K562 (cell line): ENCODE results near the gene LRRC8C. TPM values are rescaled to one million over a fixed set of nuclear protein-coding genes. Genes with fewer than 3 reads are reported as not detected.

ENCODE experiments used
- ATAC-seq: fragments of 200-7000 bp; cut with Tn5 transposase; 3 replicates; pipeline ENCODE4 v1.9.1; 2020; ENCODE audit warnings: moderate library complexity
- BruUV-seq: library from RNA; stranded (reverse); fragments of 400-500 nt; replicated peaks from 2 replicates; lab custom pipeline; 2021; lab: Mats Ljungman, UMichigan
- CTCF ChIA-PET: fragments of 300-600 bp; formaldehyde crosslinking; extraction: SDS; loops from one replicate; lab custom pipeline; 2021; ENCODE audit warnings: low intra/inter-chr PET ratio; lab: Yijun Ruan, JAX
- POLR2A ChIA-PET: fragments of 300-600, 350-650 bp; sonication (Branson Sonifier 250); formaldehyde crosslinking; extraction: SDS; loops from one replicate; lab custom pipeline; 2021; ENCODE audit warnings: antibody characterized with exemption, inconsistent platforms; lab: Yijun Ruan, JAX
- DNase-seq, 4 experiments: peaks; one replicate each; pipeline versions ENCODE4 v3.0.0 to v3.0.0-alpha.2; 2011 to 2018; ENCODE audit warnings: low spot score in 3 of 4, mixed read lengths in 3 of 4; ENCODE audit errors: extremely low read depth in 1 of 4
- FAIRE-seq: peaks from 2 replicates; lab custom pipeline; 2011; peaks lifted over from hg19 to GRCh38; lab: Jason Lieb, UNC
- H2AFZ ChIP-seq: 2 replicates; pipeline ENCODE4 v1.6.0; 2011; ENCODE audit warnings: low read depth, low read length, control low read depth, inconsistent platforms
- H3K27ac ChIP-seq: fragments of 200-600 bp; 3 replicates; pipeline ENCODE4 v1.8.0; 2011; ENCODE audit warnings: low read depth, mild to moderate bottlenecking, control low read depth, inconsistent platforms, low read length, moderate library complexity, mixed read lengths; ENCODE audit errors: extremely low read depth
- H3K27me3 ChIP-seq, 2 experiments: fragments of 300-600 bp in 1 of 2; 2 replicates in 1 of 2; 3 replicates in 1 of 2; pipeline versions ENCODE4 v1.6.0 to v1.8.0; 2011; ENCODE audit warnings: inconsistent platforms in 2 of 2, low read length in 2 of 2, mild to moderate bottlenecking in 1 of 2, mixed read lengths in 1 of 2, moderate library complexity in 1 of 2; ENCODE audit not compliant: control insufficient read depth in 2 of 2, insufficient read depth in 2 of 2
- H3K36me3 ChIP-seq: fragments of 300-600 bp; 3 replicates; pipeline ENCODE4 v1.8.0; 2011; ENCODE audit warnings: mild to moderate bottlenecking, low read length, inconsistent platforms; ENCODE audit not compliant: control insufficient read depth, insufficient read depth
- H3K4me1 ChIP-seq, 2 experiments: fragments of 200-600 bp in 1 of 2; replicated peaks in 1 of 2; 2 replicates in 1 of 2; 3 replicates in 1 of 2; pipeline versions ENCODE4 v1.5.1 to v1.8.0; 2011; ENCODE audit warnings: inconsistent platforms in 2 of 2, low read length in 2 of 2, mild to moderate bottlenecking in 1 of 2, mixed read lengths in 1 of 2, moderate library complexity in 1 of 2; ENCODE audit not compliant: control insufficient read depth in 2 of 2, insufficient read depth in 2 of 2
- H3K4me2 ChIP-seq: 2 replicates; pipeline ENCODE4 v1.6.1; 2011; ENCODE audit warnings: low read length, control low read depth, inconsistent platforms, mixed read lengths; ENCODE audit not compliant: insufficient read depth
- H3K4me3 ChIP-seq: fragments of 200-600 bp; sonication (generic), shearing (Covaris generic); 2 replicates; pipeline ENCODE4 v1.5.1; 2016; ENCODE audit warnings: control low read depth, inconsistent platforms
- H3K79me2 ChIP-seq: fragments of 200-600 bp; 3 replicates; pipeline ENCODE4 v1.8.0; 2011; ENCODE audit warnings: low read length, inconsistent platforms; ENCODE audit not compliant: control insufficient read depth, insufficient read depth
- H3K9ac ChIP-seq, 2 experiments: 2 replicates each; pipeline versions ENCODE4 v1.6.0 to v1.6.1; 2011; ENCODE audit warnings: low read depth in 2 of 2, low read length in 2 of 2, control low read depth in 1 of 2, inconsistent platforms in 1 of 2, mild to moderate bottlenecking in 1 of 2, mixed read lengths in 1 of 2; ENCODE audit not compliant: insufficient read depth in 1 of 2
- H3K9me1 ChIP-seq: one replicate; pipeline ENCODE4 v1.6.0; 2011; ENCODE audit warnings: inconsistent platforms, mild to moderate bottlenecking, low read length, moderate library complexity; ENCODE audit not compliant: control insufficient read depth, insufficient read depth
- H3K9me3 ChIP-seq: replicated peaks from 2 replicates; pipeline ENCODE4 v1.5.1; 2011; ENCODE audit warnings: low read depth, low read length, inconsistent platforms; ENCODE audit not compliant: control insufficient read depth, insufficient read depth
- H4K20me1 ChIP-seq: replicated peaks from 2 replicates; pipeline ENCODE4 v1.6.1; 2011; ENCODE audit warnings: low read length, inconsistent platforms, mixed read lengths; ENCODE audit not compliant: control insufficient read depth, insufficient read depth
- COPS2 ChIP-seq: fragments of 450-650 bp; conservative IDR thresholded peaks from 2 replicates; pipeline ENCODE4 v1.6.1; 2016; ENCODE audit warnings: mild to moderate bottlenecking, moderate library complexity
- CTCF ChIP-seq, 3 experiments: IDR thresholded peaks in 2 of 3; conservative IDR thresholded peaks in 1 of 3; 2 replicates each; pipeline ENCODE4 v1.5.1; 2011 to 2012; ENCODE audit warnings: low read length in 3 of 3, mild to moderate bottlenecking in 3 of 3, control low read depth in 2 of 3, improper control_type of control experiment in 1 of 3, inconsistent platforms in 1 of 3, low read depth in 1 of 3, mixed read lengths in 1 of 3, moderate library complexity in 1 of 3; ENCODE audit not compliant: insufficient read depth in 2 of 3
- FUS ChIP-seq: fragments of 200-400 bp; formaldehyde crosslinking; optimal IDR thresholded peaks from 2 replicates; pipeline ENCODE3; 2017; ENCODE audit warnings: low read depth, low read length
- NR2C2 ChIP-seq, 2 experiments: fragments of 200-800 bp in 1 of 2; sonication (Bioruptor generic) in 1 of 2; sonication (generic) in 1 of 2; formaldehyde crosslinking in 1 of 2; IDR thresholded peaks; 2 replicates each; pipeline versions ENCODE4 v1.6.1 to v1.8.0; 2016 to 2022; ENCODE audit warnings: mild to moderate bottlenecking in 1 of 2, missing compliant biosample characterization in 1 of 2, missing genetic modification characterization in 1 of 2, missing genetic modification reagents in 1 of 2
- OTX1 ChIP-seq: fragments of 450-650 bp; formaldehyde crosslinking; IDR thresholded peaks from 2 replicates; pipeline ENCODE4 v1.4.0; 2022; ENCODE audit warnings: mild to moderate bottlenecking
- ZNF354B ChIP-seq: fragments of 250-450 bp; sonication (Bioruptor Pico); IDR thresholded peaks from 2 replicates; pipeline ENCODE4 v1.4.0; 2020
- WGBS: fragments of 100-300 bp; shearing (Covaris generic); methylation state at CpG from one replicate; pipeline ENCODE4 v1.1.6; 2016; ENCODE audit warnings: low coverage, mixed read lengths; ENCODE audit not compliant: insufficient coverage; ENCODE audit errors: missing lambda C conversion rate; 5-methylcytosine and 5-hydroxymethylcytosine counted together
- in situ Hi-C: fragments of 300-500 bp; cut with MboI; formaldehyde crosslinking; loops from 4 replicates; pipeline ENCODE4 v1.15.0; 2018; ENCODE audit warnings: inconsistent platforms, mixed read lengths
- intact Hi-C: fragments of 100-400 bp; cut with micrococcal nuclease; formaldehyde crosslinking; loops from 2 replicates; pipeline ENCODE4 v1.14.2; 2022
- polyA plus RNA-seq, 8 experiments: library from polyadenylated mRNA; depleted of rRNA in 4 of 8; stranded (reverse) in 5 of 8; unstranded in 3 of 8; fragments of >200 nt; fragmentation: Nextera tagmentation in 2 of 8; fragmentation: Illumina TruSeq in 1 of 8; extraction: Ambion mirVana in 2 of 8; extraction: Trizol in 1 of 8; gene quantifications; 2 replicates each; pipeline versions ENCODE4 v1.2.1 to v1.2.3, GENCODE V29; 2011 to 2014; ENCODE audit warnings: inconsistent platforms in 1 of 8, missing spikeins in 1 of 8
- total RNA-seq, 7 experiments: library from RNA; depleted of rRNA in 6 of 7; stranded (reverse); fragments of >200 nt in 6 of 7; fragmentation: Illumina TruSeq in 2 of 7; extraction: Trizol in 2 of 7; gene quantifications; 2 replicates each; pipeline versions ENCODE4 v1.2.1 to v1.2.3, GENCODE V29; 2011 to 2021; ENCODE audit warnings: low replicate concordance in 1 of 7
- TF ChIP-seq, protein P1 (sequence below): fragments of 250-450 bp; sonication (Bioruptor Pico); IDR thresholded peaks from 2 replicates; pipeline ENCODE4 v1.4.0; 2020; ENCODE audit warnings: mild to moderate bottlenecking
- TF ChIP-seq, protein P2 (sequence below): sonication (generic); formaldehyde crosslinking; IDR thresholded peaks from 2 replicates; pipeline ENCODE4 v1.9.0; 2022; ENCODE audit warnings: mild to moderate bottlenecking, missing genetic modification reagents

Gene LRRC8C
- total and polyA plus RNA-seq, 9 of the 15 experiments (the other 6 are each of a cell fraction or from before 2014, with no cell fraction given): 1.00 to 12.5 (median 4.5) TPM

- FAIRE-seq (no peak), DNase-seq (no peak), ATAC-seq (no peak)
- Histone ChIP-seq H3K79me2 (no peaks in the 10 kb centered on the region), H3K36me3 (no peaks in the 10 kb centered on the region), H3K9ac (no peak overlapping the region), H3K27ac (no peak overlapping the region), H3K4me1 (peaks cover 12 to 14% of the 10 kb centered on the region in 2 experiments), H3K4me2 (no peak overlapping the region), H3K9me3 (no peaks in the 10 kb centered on the region), H2AFZ (no peak overlapping the region), H3K27me3 (no peaks in the 10 kb centered on the region), H3K4me3 (no peak overlapping the region), H4K20me1 (no peaks in the 10 kb centered on the region; the same call in 1 of the 2 replicates), H3K9me1 (no peaks in the 10 kb centered on the region)
- WGBS: 77% methylated on average over 3 of the region's 3 CpGs
- TF ChIP-seq ZNF354B: no peak
- TF ChIP-seq COPS2: 0 out of 2 replicates have a peak, but pooled peaks have one; percentile 25
- no peak for TF ChIP-seq OTX1 (CRISPR knock-in tag)
- no peak for TF ChIP-seq FUS
- ChIA-PET CTCF (no interaction called here), POLR2A (no interaction called here)
- no TSS peak for BruUV-seq
- intact Hi-C loops: no loop called here
- in situ Hi-C loops: no loop called here
Measured at GRCh38 chr1:89606227-89606980, 26.5 kb upstream of the LRRC8C start.

DNA sequence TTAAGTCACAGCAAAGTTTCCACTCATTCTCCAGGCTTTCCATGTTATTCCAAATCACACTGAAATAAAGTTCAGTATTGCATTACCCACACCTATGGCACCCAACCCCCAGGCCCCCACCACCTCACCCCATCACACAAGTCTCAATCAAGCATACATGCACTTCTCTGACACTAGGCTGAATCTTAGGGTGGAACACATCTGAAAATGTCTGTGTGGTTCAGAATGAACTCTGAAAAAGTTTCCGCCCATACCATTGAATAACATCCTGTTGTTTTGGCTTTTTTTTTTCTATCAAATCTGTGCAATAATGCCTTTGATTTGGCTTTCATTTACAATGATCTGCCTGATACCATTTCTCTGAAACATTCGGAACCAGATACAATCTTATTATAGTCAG lies 25.8 kb upstream of the LRRC8C start:
- intact Hi-C loops (no loop called here), in situ Hi-C loops (no loop called here)
- DNase-seq (no peak), ATAC-seq (no peak), FAIRE-seq (no peak)
- no peaks in the 10 kb centered on the region for H3K27me3 ChIP-seq
- ChIA-PET POLR2A (no interaction called here), CTCF (no interaction called here)
- WGBS: 66% methylated on average over 2 of the region's 2 CpGs
- H3K79me2 ChIP-seq: no peaks in the 10 kb centered on the region
- H3K9ac ChIP-seq: no peak overlapping the region
- H3K4me1 ChIP-seq: peaks cover 12 to 14% of the 10 kb centered on the region in 2 experiments
- no peaks in the 10 kb centered on the region for H3K9me1 ChIP-seq
- no peak overlapping the region for H3K4me2 ChIP-seq
- H2AFZ ChIP-seq: no peak overlapping the region
- H4K20me1 ChIP-seq: no peaks in the 10 kb centered on the region; the same call in 1 of the 2 replicates
- no peak overlapping the region for H3K4me3 ChIP-seq
- BruUV-seq: no TSS peak
- no peaks in the 10 kb centered on the region for H3K9me3 ChIP-seq
- no peaks in the 10 kb centered on the region for H3K36me3 ChIP-seq
- H3K27ac ChIP-seq: no peak overlapping the region
- no peak for TF ChIP-seq CTCF (IDR thresholded peaks at IDR 0.05 in 2 of 3, conservative IDR thresholded peaks at IDR 0.05 in 1 of 3; ENCODE audit: insufficient read depth in 2 of 3, low read depth in 1 of 3, low read length in 3 of 3)
- TF ChIP-seq NR2C2 (CRISPR knock-in tag; IDR thresholded peaks at IDR 0.05): no peak
- TF ChIP-seq NR2C2 (tag; IDR thresholded peaks at IDR 0.05): no peak
- TF ChIP-seq, protein P1, sequence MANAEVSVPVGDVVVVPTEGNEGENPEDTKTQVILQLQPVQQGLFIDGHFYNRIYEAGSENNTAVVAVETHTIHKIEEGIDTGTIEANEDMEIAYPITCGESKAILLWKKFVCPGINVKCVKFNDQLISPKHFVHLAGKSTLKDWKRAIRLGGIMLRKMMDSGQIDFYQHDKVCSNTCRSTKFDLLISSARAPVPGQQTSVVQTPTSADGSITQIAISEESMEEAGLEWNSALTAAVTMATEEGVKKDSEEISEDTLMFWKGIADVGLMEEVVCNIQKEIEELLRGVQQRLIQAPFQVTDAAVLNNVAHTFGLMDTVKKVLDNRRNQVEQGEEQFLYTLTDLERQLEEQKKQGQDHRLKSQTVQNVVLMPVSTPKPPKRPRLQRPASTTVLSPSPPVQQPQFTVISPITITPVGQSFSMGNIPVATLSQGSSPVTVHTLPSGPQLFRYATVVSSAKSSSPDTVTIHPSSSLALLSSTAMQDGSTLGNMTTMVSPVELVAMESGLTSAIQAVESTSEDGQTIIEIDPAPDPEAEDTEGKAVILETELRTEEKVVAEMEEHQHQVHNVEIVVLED (CRISPR knock-in tag): no peak
- TF ChIP-seq, protein P2, sequence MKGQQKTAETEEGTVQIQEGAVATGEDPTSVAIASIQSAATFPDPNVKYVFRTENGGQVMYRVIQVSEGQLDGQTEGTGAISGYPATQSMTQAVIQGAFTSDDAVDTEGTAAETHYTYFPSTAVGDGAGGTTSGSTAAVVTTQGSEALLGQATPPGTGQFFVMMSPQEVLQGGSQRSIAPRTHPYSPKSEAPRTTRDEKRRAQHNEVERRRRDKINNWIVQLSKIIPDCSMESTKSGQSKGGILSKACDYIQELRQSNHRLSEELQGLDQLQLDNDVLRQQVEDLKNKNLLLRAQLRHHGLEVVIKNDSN: no peak
